GM12878 (cell line): ENCODE results near the gene COPS6. TPM values are rescaled to one million over a fixed set of nuclear protein-coding genes. Genes with fewer than 3 reads are reported as not detected.

Source experiments
- BHLHE40 ChIP-seq, 2 experiments: fragments of 450-650 bp in 1 of 2; IDR thresholded peaks; 2 replicates each; pipeline ENCODE4 v1.6.1; 2011 to 2017; ENCODE audit warnings: low read depth in 2 of 2, borderline replicate concordance in 1 of 2, improper control_type of control experiment in 1 of 2, low read length in 1 of 2, mild to moderate bottlenecking in 1 of 2
- BMI1 ChIP-seq: fragments of 450-650 bp; IDR thresholded peaks from 2 replicates; pipeline ENCODE4 v1.6.1; 2016; ENCODE audit warnings: mild to moderate bottlenecking, moderate library complexity, borderline replicate concordance
- CBFB ChIP-seq: IDR thresholded peaks from 2 replicates; pipeline ENCODE4 v1.6.1; 2016; ENCODE audit warnings: antibody characterized with exemption, low read depth
- CREM ChIP-seq: IDR thresholded peaks from 2 replicates; pipeline ENCODE4 v1.6.1; 2014; ENCODE audit warnings: antibody characterized with exemption, low read depth
- ESRRA ChIP-seq: IDR thresholded peaks from 2 replicates; pipeline ENCODE4 v1.6.1; 2012; ENCODE audit warnings: mild to moderate bottlenecking, low read length, improper control_type of control experiment
- FOXK2 ChIP-seq: fragments of 450-650 bp; IDR thresholded peaks from 2 replicates; pipeline ENCODE4 v1.6.1; 2017; ENCODE audit warnings: mild to moderate bottlenecking, moderate library complexity
- GABPA ChIP-seq: IDR thresholded peaks from 2 replicates; pipeline ENCODE4 v1.6.1; 2014; ENCODE audit warnings: antibody characterized with exemption, low read depth, mild to moderate bottlenecking, inconsistent platforms
- GATAD2B ChIP-seq: fragments of 450-650 bp; conservative IDR thresholded peaks from 2 replicates; pipeline ENCODE4 v1.6.1; 2017; ENCODE audit warnings: low read depth, mild to moderate bottlenecking, moderate library complexity
- IRF4 ChIP-seq: IDR thresholded peaks from 2 replicates; pipeline ENCODE4 v1.6.1; 2011; ENCODE audit warnings: low read depth, low read length
- KDM1A ChIP-seq: fragments of 200-600 bp; sonication (generic); IDR thresholded peaks from 2 replicates; pipeline ENCODE4 v1.6.1; 2016; ENCODE audit warnings: borderline replicate concordance
- LARP7 ChIP-seq: fragments of 450-650 bp; IDR thresholded peaks from 2 replicates; pipeline ENCODE4 v1.6.1; 2017; ENCODE audit warnings: mild to moderate bottlenecking
- NBN ChIP-seq: fragments of 450-650 bp; IDR thresholded peaks from 2 replicates; pipeline ENCODE4 v1.6.1; 2016
- NFIC ChIP-seq: IDR thresholded peaks from 2 replicates; pipeline ENCODE4 v1.6.1; 2012; ENCODE audit warnings: low read depth, mild to moderate bottlenecking, inconsistent platforms, low read length, moderate library complexity
- POLR2AphosphoS2 ChIP-seq: IDR thresholded peaks from 2 replicates; pipeline ENCODE4 v1.6.1; 2011; ENCODE audit warnings: low read depth, mild to moderate bottlenecking, low read length, improper control_type of control experiment, moderate library complexity
- RELA ChIP-seq: fragments of 450-650 bp; IDR thresholded peaks from 2 replicates; pipeline ENCODE4 v1.8.0; 2014; ENCODE audit warnings: borderline replicate concordance; ENCODE audit not compliant: partially characterized antibody
- SIN3A ChIP-seq: IDR thresholded peaks from 2 replicates; pipeline ENCODE4 v1.6.1; 2012; ENCODE audit warnings: low read depth, low read length, improper control_type of control experiment
- SMAD5 ChIP-seq: IDR thresholded peaks from 2 replicates; pipeline ENCODE4 v1.6.1; 2016; ENCODE audit warnings: antibody characterized with exemption, low read depth
- SMARCA5 ChIP-seq: fragments of 450-650 bp; IDR thresholded peaks from 2 replicates; pipeline ENCODE4 v1.6.1; 2017; ENCODE audit warnings: mild to moderate bottlenecking
- SREBF1 ChIP-seq: IDR thresholded peaks from 2 replicates; pipeline ENCODE4 v1.6.1; 2012; ENCODE audit warnings: mild to moderate bottlenecking, low read length
- polyA plus RNA-seq, 11 experiments: library from polyadenylated mRNA; depleted of rRNA in 4 of 11; unstranded in 6 of 11; stranded (reverse) in 5 of 11; fragments of >200 nt; fragmentation: Nextera tagmentation in 4 of 11; fragmentation: Illumina TruSeq in 1 of 11; extraction: Ambion mirVana in 4 of 11; extraction: Trizol in 1 of 11; gene quantifications; 1 replicate in 1 of 11; 2 replicates in 10 of 11; pipeline versions ENCODE4 v1.2.1 to v1.2.3, GENCODE V29; 2011 to 2016; ENCODE audit warnings: inconsistent platforms in 2 of 11, missing spikeins in 2 of 11, low read depth in 1 of 11
- total RNA-seq, 4 experiments: library from RNA; depleted of rRNA in 3 of 4; stranded (reverse); fragments of >200 nt in 3 of 4; fragmentation: Illumina TruSeq in 1 of 4; extraction: Trizol in 1 of 4; gene quantifications; 2 replicates each; pipeline versions ENCODE4 v1.2.1 to v1.2.3, GENCODE V29; 2013 to 2021
- TF ChIP-seq, protein P1 (sequence below): IDR thresholded peaks from 2 replicates; pipeline ENCODE4 v1.6.1; 2012; ENCODE audit warnings: mild to moderate bottlenecking, low read depth, low read length
- TF ChIP-seq, protein P2 (sequence below): IDR thresholded peaks from 2 replicates; pipeline ENCODE4 v1.6.1; 2011; ENCODE audit warnings: mild to moderate bottlenecking, low read depth, low read length, moderate library complexity; ENCODE audit not compliant: insufficient replicate concordance
- TF ChIP-seq, protein P3 (sequence below): fragments of 450-650 bp; IDR thresholded peaks from 2 replicates; pipeline ENCODE4 v1.6.1; 2017; ENCODE audit warnings: mild to moderate bottlenecking, moderate library complexity
- TF ChIP-seq, protein P4 (sequence below): IDR thresholded peaks from 2 replicates; pipeline ENCODE4 v1.6.1; 2011; ENCODE audit warnings: low read depth, mild to moderate bottlenecking, low read length, moderate library complexity, borderline replicate concordance; ENCODE audit errors: extremely low read depth

The COPS6 gene
- total and polyA plus RNA-seq, 10 of the 15 experiments (the other 5 are each of a cell fraction or from before 2014, with no cell fraction given) = 28.5 to 182 (median 81.5) TPM

DNA sequence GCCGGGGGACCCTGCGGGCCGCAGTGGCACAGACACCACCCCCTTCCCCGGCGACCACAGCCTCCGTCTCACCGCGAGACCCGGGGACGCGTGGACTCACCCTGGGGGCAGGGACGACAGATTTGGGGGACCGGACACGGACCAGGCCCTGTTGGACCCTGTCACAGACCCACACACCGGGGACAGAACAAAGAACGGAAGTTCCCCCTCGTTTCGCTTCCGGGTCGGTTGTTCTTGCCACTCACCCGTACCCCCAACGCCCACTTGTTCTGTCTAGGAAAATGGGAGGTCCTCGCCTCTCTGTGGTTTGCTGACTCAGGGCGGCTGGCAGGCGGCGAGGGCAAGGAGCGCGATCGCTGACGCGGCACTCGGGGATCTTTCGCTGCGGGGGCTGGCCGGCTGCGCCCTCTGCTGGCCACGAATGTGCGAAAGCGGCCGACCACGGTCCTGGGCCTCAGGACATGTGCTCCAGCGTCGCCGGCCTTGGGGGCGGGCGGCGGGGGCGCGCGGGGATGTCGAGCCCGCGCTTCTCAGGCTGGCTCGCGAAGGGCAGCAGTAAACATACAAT, 7.2 kb upstream of the COPS6 start, which contains the start of gene ZNF3 (continued):
- TF ChIP-seq, protein P1, sequence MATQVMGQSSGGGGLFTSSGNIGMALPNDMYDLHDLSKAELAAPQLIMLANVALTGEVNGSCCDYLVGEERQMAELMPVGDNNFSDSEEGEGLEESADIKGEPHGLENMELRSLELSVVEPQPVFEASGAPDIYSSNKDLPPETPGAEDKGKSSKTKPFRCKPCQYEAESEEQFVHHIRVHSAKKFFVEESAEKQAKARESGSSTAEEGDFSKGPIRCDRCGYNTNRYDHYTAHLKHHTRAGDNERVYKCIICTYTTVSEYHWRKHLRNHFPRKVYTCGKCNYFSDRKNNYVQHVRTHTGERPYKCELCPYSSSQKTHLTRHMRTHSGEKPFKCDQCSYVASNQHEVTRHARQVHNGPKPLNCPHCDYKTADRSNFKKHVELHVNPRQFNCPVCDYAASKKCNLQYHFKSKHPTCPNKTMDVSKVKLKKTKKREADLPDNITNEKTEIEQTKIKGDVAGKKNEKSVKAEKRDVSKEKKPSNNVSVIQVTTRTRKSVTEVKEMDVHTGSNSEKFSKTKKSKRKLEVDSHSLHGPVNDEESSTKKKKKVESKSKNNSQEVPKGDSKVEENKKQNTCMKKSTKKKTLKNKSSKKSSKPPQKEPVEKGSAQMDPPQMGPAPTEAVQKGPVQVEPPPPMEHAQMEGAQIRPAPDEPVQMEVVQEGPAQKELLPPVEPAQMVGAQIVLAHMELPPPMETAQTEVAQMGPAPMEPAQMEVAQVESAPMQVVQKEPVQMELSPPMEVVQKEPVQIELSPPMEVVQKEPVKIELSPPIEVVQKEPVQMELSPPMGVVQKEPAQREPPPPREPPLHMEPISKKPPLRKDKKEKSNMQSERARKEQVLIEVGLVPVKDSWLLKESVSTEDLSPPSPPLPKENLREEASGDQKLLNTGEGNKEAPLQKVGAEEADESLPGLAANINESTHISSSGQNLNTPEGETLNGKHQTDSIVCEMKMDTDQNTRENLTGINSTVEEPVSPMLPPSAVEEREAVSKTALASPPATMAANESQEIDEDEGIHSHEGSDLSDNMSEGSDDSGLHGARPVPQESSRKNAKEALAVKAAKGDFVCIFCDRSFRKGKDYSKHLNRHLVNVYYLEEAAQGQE = no peak
- TF ChIP-seq POLR2AphosphoS2 (0 out of 2 replicates have a peak, but pooled peaks have one; percentile 36), KDM1A (no peak), GABPA (peak; percentile 98), GATAD2B (peak; percentile 71; the same call in 1 of the 2 replicates), BHLHE40 (IDR thresholded peaks at IDR 0.05; ENCODE audit: borderline replicate concordance in 1 of 2, low read depth in 2 of 2, low read length in 1 of 2) (peak in 1 of 2 experiments; percentile 85; a peak in 3 of 4 replicates), SIN3A (peak; percentile 86), LARP7 (no peak; the same call in none of the 2 replicates), SMARCA5 (peak; percentile 87), CBFB (peak; percentile 63), NBN (peak; percentile 89), NFIC (no peak), IRF4 (peak; percentile 57; the same call in 1 of the 2 replicates), SMAD5 (peak; percentile 88), BMI1 (no peak), RELA (peak; percentile 88), CREM (peak; percentile 93), ESRRA (0 out of 2 replicates have a peak, but pooled peaks have one; percentile 45), FOXK2 (peak; percentile 47; the same call in 1 of the 2 replicates), SREBF1 (peak; percentile 86)
- TF ChIP-seq, protein P2, sequence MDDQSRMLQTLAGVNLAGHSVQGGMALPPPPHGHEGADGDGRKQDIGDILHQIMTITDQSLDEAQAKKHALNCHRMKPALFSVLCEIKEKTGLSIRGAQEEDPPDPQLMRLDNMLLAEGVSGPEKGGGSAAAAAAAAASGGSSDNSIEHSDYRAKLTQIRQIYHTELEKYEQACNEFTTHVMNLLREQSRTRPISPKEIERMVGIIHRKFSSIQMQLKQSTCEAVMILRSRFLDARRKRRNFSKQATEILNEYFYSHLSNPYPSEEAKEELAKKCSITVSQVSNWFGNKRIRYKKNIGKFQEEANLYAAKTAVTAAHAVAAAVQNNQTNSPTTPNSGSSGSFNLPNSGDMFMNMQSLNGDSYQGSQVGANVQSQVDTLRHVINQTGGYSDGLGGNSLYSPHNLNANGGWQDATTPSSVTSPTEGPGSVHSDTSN = peak; percentile 84
- TF ChIP-seq, protein P3, sequence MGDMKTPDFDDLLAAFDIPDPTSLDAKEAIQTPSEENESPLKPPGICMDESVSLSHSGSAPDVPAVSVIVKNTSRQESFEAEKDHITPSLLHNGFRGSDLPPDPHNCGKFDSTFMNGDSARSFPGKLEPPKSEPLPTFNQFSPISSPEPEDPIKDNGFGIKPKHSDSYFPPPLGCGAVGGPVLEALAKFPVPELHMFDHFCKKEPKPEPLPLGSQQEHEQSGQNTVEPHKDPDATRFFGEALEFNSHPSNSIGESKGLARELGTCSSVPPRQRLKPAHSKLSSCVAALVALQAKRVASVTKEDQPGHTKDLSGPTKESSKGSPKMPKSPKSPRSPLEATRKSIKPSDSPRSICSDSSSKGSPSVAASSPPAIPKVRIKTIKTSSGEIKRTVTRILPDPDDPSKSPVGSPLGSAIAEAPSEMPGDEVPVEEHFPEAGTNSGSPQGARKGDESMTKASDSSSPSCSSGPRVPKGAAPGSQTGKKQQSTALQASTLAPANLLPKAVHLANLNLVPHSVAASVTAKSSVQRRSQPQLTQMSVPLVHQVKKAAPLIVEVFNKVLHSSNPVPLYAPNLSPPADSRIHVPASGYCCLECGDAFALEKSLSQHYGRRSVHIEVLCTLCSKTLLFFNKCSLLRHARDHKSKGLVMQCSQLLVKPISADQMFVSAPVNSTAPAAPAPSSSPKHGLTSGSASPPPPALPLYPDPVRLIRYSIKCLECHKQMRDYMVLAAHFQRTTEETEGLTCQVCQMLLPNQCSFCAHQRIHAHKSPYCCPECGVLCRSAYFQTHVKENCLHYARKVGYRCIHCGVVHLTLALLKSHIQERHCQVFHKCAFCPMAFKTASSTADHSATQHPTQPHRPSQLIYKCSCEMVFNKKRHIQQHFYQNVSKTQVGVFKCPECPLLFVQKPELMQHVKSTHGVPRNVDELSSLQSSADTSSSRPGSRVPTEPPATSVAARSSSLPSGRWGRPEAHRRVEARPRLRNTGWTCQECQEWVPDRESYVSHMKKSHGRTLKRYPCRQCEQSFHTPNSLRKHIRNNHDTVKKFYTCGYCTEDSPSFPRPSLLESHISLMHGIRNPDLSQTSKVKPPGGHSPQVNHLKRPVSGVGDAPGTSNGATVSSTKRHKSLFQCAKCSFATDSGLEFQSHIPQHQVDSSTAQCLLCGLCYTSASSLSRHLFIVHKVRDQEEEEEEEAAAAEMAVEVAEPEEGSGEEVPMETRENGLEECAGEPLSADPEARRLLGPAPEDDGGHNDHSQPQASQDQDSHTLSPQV = peak; percentile 78; the same call in 1 of the 2 replicates
- TF ChIP-seq, protein P4, sequence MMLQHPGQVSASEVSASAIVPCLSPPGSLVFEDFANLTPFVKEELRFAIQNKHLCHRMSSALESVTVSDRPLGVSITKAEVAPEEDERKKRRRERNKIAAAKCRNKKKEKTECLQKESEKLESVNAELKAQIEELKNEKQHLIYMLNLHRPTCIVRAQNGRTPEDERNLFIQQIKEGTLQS = no peak
